IMR-90 (cell line): ENCODE results near the gene C13orf46. TPM values are rescaled to one million over a fixed set of nuclear protein-coding genes. Genes with fewer than 3 reads are reported as not detected.

Experiments used
- ATAC-seq: fragments of 200-7000 bp; cut with Tn5 transposase; 2 replicates; pipeline ENCODE4 v1.9.1; 2020; ENCODE audit warnings: low read depth, mild to moderate bottlenecking, moderate library complexity
- BruUV-seq: library from RNA; stranded (reverse); fragments of 400-500 nt; replicated peaks from 2 replicates; lab custom pipeline; 2021; lab: Mats Ljungman, UMichigan
- CTCF ChIA-PET: fragments of 300-600 bp; formaldehyde crosslinking; extraction: SDS; loops from one replicate; lab custom pipeline; 2021; ENCODE audit warnings: antibody characterized with exemption; lab: Yijun Ruan, JAX
- POLR2A ChIA-PET: fragments of 300-600 bp; sonication (Branson Sonifier 250); formaldehyde crosslinking; loops from one replicate; lab custom pipeline; 2022; ENCODE audit warnings: antibody characterized with exemption; ENCODE audit not compliant: unreplicated experiment; lab: Charles Lee
- DNase-seq: peaks from one replicate; pipeline ENCODE4 v3.0.0; 2013
- H2AFZ ChIP-seq: replicated peaks from 2 replicates; pipeline ENCODE3; 2013; ENCODE audit warnings: low read length, mild to moderate bottlenecking; ENCODE audit not compliant: poor library complexity
- H2AK5ac ChIP-seq: 2 replicates; pipeline ENCODE4 v1.6.1; 2013; ENCODE audit warnings: low read depth, low read length, inconsistent platforms
- H2AK9ac ChIP-seq: replicated peaks from 2 replicates; pipeline ENCODE3; 2013; ENCODE audit warnings: mild to moderate bottlenecking, low read depth, low read length, moderate library complexity; ENCODE audit not compliant: poor library complexity
- H2BK120ac ChIP-seq: 2 replicates; pipeline ENCODE4 v1.6.1; 2013; ENCODE audit warnings: low read depth, low read length, inconsistent platforms
- H2BK15ac ChIP-seq: 3 replicates; pipeline ENCODE4 v1.6.1; 2013; ENCODE audit warnings: low read depth, low read length, inconsistent platforms
- H2BK20ac ChIP-seq: 2 replicates; pipeline ENCODE4 v1.6.1; 2013; ENCODE audit warnings: low read depth, mild to moderate bottlenecking, inconsistent platforms, low read length, moderate library complexity
- H2BK5ac ChIP-seq: 2 replicates; pipeline ENCODE4 v1.6.1; 2013; ENCODE audit warnings: mild to moderate bottlenecking, low read depth, low read length, inconsistent platforms; ENCODE audit not compliant: poor library complexity, severe bottlenecking
- H3K14ac ChIP-seq: replicated peaks from 2 replicates; pipeline ENCODE4 v1.6.1; 2013; ENCODE audit warnings: low read depth, low read length, inconsistent platforms
- H3K18ac ChIP-seq: 2 replicates; pipeline ENCODE4 v1.6.1; 2013; ENCODE audit warnings: low read depth, low read length, control low read depth
- H3K23ac ChIP-seq: 2 replicates; pipeline ENCODE4 v1.6.1; 2013; ENCODE audit warnings: low read depth, low read length, inconsistent platforms
- H3K27ac ChIP-seq: 2 replicates; pipeline ENCODE4 v1.5.1; 2013; ENCODE audit warnings: mild to moderate bottlenecking, control low read depth, low read length; ENCODE audit not compliant: insufficient read depth
- H3K27me3 ChIP-seq: 2 replicates; pipeline ENCODE4 v1.6.1; 2013; ENCODE audit warnings: low read length; ENCODE audit not compliant: control insufficient read depth, insufficient read depth
- H3K36me3 ChIP-seq: 2 replicates; pipeline ENCODE4 v1.6.1; 2013; ENCODE audit warnings: low read length, mixed read lengths; ENCODE audit not compliant: control insufficient read depth, insufficient read depth
- H3K4ac ChIP-seq: 2 replicates; pipeline ENCODE4 v1.6.1; 2013; ENCODE audit warnings: low read depth, low read length, inconsistent platforms
- H3K4me1 ChIP-seq: 2 replicates; pipeline ENCODE4 v1.6.1; 2013; ENCODE audit warnings: low read length, mixed read lengths; ENCODE audit not compliant: control insufficient read depth, insufficient read depth
- H3K4me2 ChIP-seq: 2 replicates; pipeline ENCODE4 v1.6.1; 2013; ENCODE audit warnings: low read depth, mild to moderate bottlenecking, control low read depth, low read length, moderate library complexity
- H3K4me3 ChIP-seq: 2 replicates; pipeline ENCODE4 v1.5.1; 2013; ENCODE audit warnings: low read depth, mild to moderate bottlenecking, control low read depth, low read length, moderate library complexity; ENCODE audit not compliant: insufficient read depth
- H3K56ac ChIP-seq: 2 replicates; pipeline ENCODE4 v1.6.1; 2013; ENCODE audit warnings: low read length, inconsistent platforms; ENCODE audit not compliant: insufficient read depth; ENCODE audit errors: extremely low read depth
- H3K79me1 ChIP-seq, 2 experiments: 2 replicates each; pipeline ENCODE4 v1.6.1; 2013; ENCODE audit warnings: low read length in 2 of 2, inconsistent platforms in 1 of 2, low read depth in 1 of 2
- H3K9ac ChIP-seq: 2 replicates; pipeline ENCODE4 v1.6.1; 2013; ENCODE audit warnings: low read depth, low read length, control low read depth
- H3K9me1 ChIP-seq: 2 replicates; pipeline ENCODE4 v1.6.1; 2013; ENCODE audit warnings: low read length, inconsistent platforms; ENCODE audit not compliant: insufficient read depth
- H3K9me3 ChIP-seq: 2 replicates; pipeline ENCODE4 v1.6.1; 2013; ENCODE audit warnings: low read length; ENCODE audit not compliant: control insufficient read depth, insufficient read depth
- H4K20me1 ChIP-seq: 2 replicates; pipeline ENCODE4 v1.6.1; 2013; ENCODE audit warnings: low read length, inconsistent platforms; ENCODE audit not compliant: insufficient read depth
- H4K5ac ChIP-seq: 2 replicates; pipeline ENCODE4 v1.6.1; 2013; ENCODE audit warnings: mild to moderate bottlenecking, low read depth, low read length, control low read depth
- H4K8ac ChIP-seq, 2 experiments: 2 replicates each; pipeline ENCODE4 v1.6.1; 2013; ENCODE audit warnings: low read depth in 2 of 2, low read length in 2 of 2, control low read depth in 1 of 2, inconsistent platforms in 1 of 2
- H4K91ac ChIP-seq: 2 replicates; pipeline ENCODE4 v1.6.1; 2013; ENCODE audit warnings: low read depth, low read length, inconsistent platforms; ENCODE audit not compliant: insufficient read depth
- BHLHE40 ChIP-seq: fragments of 150-350 bp; IDR thresholded peaks from 2 replicates; pipeline ENCODE4 v1.6.1; 2016; ENCODE audit warnings: mild to moderate bottlenecking, low read depth, low read length
- CEBPB ChIP-seq: IDR thresholded peaks from 2 replicates; pipeline ENCODE4 v1.6.1; 2012; ENCODE audit warnings: low read depth, low read length, improper control_type of control experiment
- MAZ ChIP-seq: IDR thresholded peaks from 2 replicates; pipeline ENCODE4 v1.6.1; 2012; ENCODE audit warnings: low read depth, mild to moderate bottlenecking, low read length, improper control_type of control experiment, moderate library complexity, borderline replicate concordance
- MXI1 ChIP-seq: IDR thresholded peaks from 2 replicates; pipeline ENCODE4 v1.6.1; 2012; ENCODE audit warnings: low read depth, mild to moderate bottlenecking, low read length, moderate library complexity, borderline replicate concordance
- POLR2A ChIP-seq: IDR thresholded peaks from 2 replicates; pipeline ENCODE4 v1.6.1; 2012; ENCODE audit warnings: mild to moderate bottlenecking, low read depth, low read length
- RAD21 ChIP-seq: IDR thresholded peaks from 2 replicates; pipeline ENCODE4 v1.6.1; 2012; ENCODE audit warnings: low read length, improper control_type of control experiment
- RCOR1 ChIP-seq: IDR thresholded peaks from 2 replicates; pipeline ENCODE4 v1.6.1; 2012; ENCODE audit warnings: mild to moderate bottlenecking, low read length, improper control_type of control experiment; ENCODE audit not compliant: insufficient replicate concordance
- RFX5 ChIP-seq: IDR thresholded peaks from 2 replicates; pipeline ENCODE4 v1.8.0; 2012; ENCODE audit warnings: low read depth, mild to moderate bottlenecking, low read length, moderate library complexity
- SMC3 ChIP-seq: fragments of 150-350 bp; IDR thresholded peaks from 2 replicates; pipeline ENCODE4 v1.6.1; 2016; ENCODE audit warnings: low read depth, mild to moderate bottlenecking, antibody characterized with exemption, low read length, moderate library complexity
- WGBS, 2 experiments: methylation state at CpG; one replicate each; pipeline versions ENCODE4 v1.1.5 to v1.1.7; 2013; ENCODE audit warnings: missing lambda C conversion rate in 2 of 2; ENCODE audit not compliant: insufficient read length in 1 of 2; ENCODE audit errors: extremely low coverage in 2 of 2; 5-methylcytosine and 5-hydroxymethylcytosine counted together
- dilution Hi-C: fragments of 300-500 bp; cut with HindIII; formaldehyde crosslinking; loops from one replicate; pipeline ENCODE4 v1.14.3; 2018; ENCODE audit warnings: low sequenced_read_pairs; ENCODE audit not compliant: unreplicated experiment
- in situ Hi-C: fragments of 300-500 bp; cut with MboI; formaldehyde crosslinking; loops from 3 replicates; pipeline ENCODE4 v1.14.3; 2019; ENCODE audit warnings: low sequenced_read_pairs, inconsistent platforms, mixed read lengths
- intact Hi-C: fragments of 100-400 bp; cut with micrococcal nuclease; formaldehyde crosslinking; loops from 2 replicates; pipeline ENCODE4 v1.10.0; 2022
- polyA plus RNA-seq, 3 experiments: library from polyadenylated mRNA; depleted of rRNA; stranded (reverse); fragments of >200 nt; gene quantifications; 2 replicates each; pipeline ENCODE4 v1.2.3, GENCODE V29; 2012; ENCODE audit warnings: low replicate concordance in 1 of 3
- total RNA-seq: library from RNA; depleted of rRNA; stranded (reverse); fragments of >200 nt; gene quantifications from 2 replicates; pipeline ENCODE4 v1.2.3, GENCODE V29; 2012
- TF ChIP-seq, protein P1 (sequence below): fragments of 150-350 bp; IDR thresholded peaks from 2 replicates; pipeline ENCODE4 v1.6.1; 2016; ENCODE audit warnings: low read depth, mild to moderate bottlenecking, low read length, moderate library complexity, borderline replicate concordance
- TF ChIP-seq, protein P2 (sequence below): conservative IDR thresholded peaks from 2 replicates; pipeline ENCODE4 v1.5.1; 2012; ENCODE audit warnings: mild to moderate bottlenecking, low read depth, low read length, improper control_type of control experiment
- TF ChIP-seq, protein P3 (sequence below): fragments of 150-350 bp; IDR thresholded peaks from 2 replicates; pipeline ENCODE4 v1.6.1; 2017; ENCODE audit warnings: mild to moderate bottlenecking, antibody characterized with exemption, low read length, low read depth

C13orf46 gene
- total and polyA plus RNA-seq, 2 of the 4 experiments (the other 2 are of a cell fraction) = under 0.01 to 2.1 TPM

DNA sequence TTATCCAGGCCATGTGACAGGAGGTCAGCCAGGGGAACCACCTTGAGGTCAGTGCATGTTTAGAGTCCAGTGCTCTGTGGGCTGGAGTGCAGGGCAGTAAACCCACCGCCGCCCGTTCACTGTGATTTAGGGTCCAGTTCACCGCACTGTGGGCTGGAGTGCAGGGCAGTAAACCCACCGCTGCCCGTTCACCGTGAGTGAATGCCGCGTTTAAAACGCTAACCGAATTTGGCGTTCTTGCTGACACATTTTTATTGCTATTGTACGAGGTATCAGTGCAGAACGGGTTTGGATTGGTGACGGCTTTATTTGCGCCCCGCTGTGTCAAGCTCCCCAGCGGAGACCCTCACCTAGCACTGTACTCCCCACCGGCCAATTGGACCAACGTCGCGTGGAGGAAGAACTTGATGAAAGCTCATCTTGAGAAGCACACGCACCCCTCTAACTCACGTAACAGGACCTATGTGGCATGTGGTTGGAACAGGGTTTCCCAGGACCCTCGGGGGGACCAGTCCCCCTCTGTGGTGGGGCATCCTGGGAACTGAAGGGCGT, 27.9 kb downstream of the C13orf46 start:
- Histone ChIP-seq H4K20me1 (peaks cover 4% of the 10 kb centered on the region), H3K4me3 (no peak overlapping the region), H4K5ac (no peak overlapping the region), H3K4me2 (no peak overlapping the region), H2AFZ (no peak overlapping the region), H3K9me3 (no peaks in the 10 kb centered on the region), H3K27ac (no peak overlapping the region), H3K27me3 (no peaks in the 10 kb centered on the region), H3K36me3 (no peaks in the 10 kb centered on the region; the same call in 1 of the 2 replicates), H3K56ac (no peak overlapping the region), H3K79me1 (peaks cover 0 to 30% of the 10 kb centered on the region in 2 experiments; a peak in 2 of 4 replicates), H3K9ac (no peak overlapping the region), H3K14ac (no peak overlapping the region), H2AK9ac (peak overlapping the region; percentile 57), H2BK20ac (no peak overlapping the region), H3K18ac (no peak overlapping the region), H2AK5ac (peak overlapping the region; percentile 56; the same call in 1 of the 2 replicates), H4K8ac (no peak overlapping the region), H2BK120ac (no peak overlapping the region), H3K23ac (no peak overlapping the region), H2BK15ac (no peak overlapping the region), H2BK5ac (no peak overlapping the region), H4K91ac (no peak overlapping the region), H3K4me1 (peaks cover 9% of the 10 kb centered on the region), H3K4ac (peak overlapping the region; percentile 55; the same call in 1 of the 2 replicates), H3K9me1 (peaks cover 10% of the 10 kb centered on the region)
- POLR2A ChIA-PET = no interaction called here
- in situ Hi-C loops (no loop called here), dilution Hi-C loops (no loop called here), intact Hi-C loops (loop anchor here (5.0 kb wide), 1 partner anchor 84 kb away; the partner anchor contains the start of gene GAS6)
- no TSS peak for BruUV-seq
- ATAC-seq (no peak), DNase-seq (no peak)
- no peak for TF ChIP-seq SMC3
- TF ChIP-seq MAZ = no peak
- TF ChIP-seq, protein P1, sequence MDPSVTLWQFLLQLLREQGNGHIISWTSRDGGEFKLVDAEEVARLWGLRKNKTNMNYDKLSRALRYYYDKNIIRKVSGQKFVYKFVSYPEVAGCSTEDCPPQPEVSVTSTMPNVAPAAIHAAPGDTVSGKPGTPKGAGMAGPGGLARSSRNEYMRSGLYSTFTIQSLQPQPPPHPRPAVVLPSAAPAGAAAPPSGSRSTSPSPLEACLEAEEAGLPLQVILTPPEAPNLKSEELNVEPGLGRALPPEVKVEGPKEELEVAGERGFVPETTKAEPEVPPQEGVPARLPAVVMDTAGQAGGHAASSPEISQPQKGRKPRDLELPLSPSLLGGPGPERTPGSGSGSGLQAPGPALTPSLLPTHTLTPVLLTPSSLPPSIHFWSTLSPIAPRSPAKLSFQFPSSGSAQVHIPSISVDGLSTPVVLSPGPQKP = no peak
- TF ChIP-seq MXI1 = no peak
- no peak for TF ChIP-seq BHLHE40
- TF ChIP-seq, protein P2, sequence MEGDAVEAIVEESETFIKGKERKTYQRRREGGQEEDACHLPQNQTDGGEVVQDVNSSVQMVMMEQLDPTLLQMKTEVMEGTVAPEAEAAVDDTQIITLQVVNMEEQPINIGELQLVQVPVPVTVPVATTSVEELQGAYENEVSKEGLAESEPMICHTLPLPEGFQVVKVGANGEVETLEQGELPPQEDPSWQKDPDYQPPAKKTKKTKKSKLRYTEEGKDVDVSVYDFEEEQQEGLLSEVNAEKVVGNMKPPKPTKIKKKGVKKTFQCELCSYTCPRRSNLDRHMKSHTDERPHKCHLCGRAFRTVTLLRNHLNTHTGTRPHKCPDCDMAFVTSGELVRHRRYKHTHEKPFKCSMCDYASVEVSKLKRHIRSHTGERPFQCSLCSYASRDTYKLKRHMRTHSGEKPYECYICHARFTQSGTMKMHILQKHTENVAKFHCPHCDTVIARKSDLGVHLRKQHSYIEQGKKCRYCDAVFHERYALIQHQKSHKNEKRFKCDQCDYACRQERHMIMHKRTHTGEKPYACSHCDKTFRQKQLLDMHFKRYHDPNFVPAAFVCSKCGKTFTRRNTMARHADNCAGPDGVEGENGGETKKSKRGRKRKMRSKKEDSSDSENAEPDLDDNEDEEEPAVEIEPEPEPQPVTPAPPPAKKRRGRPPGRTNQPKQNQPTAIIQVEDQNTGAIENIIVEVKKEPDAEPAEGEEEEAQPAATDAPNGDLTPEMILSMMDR = no peak
- no peak for TF ChIP-seq RFX5
- TF ChIP-seq POLR2A = no peak
- no peak for TF ChIP-seq RCOR1
- no peak for TF ChIP-seq RAD21
- TF ChIP-seq, protein P3, sequence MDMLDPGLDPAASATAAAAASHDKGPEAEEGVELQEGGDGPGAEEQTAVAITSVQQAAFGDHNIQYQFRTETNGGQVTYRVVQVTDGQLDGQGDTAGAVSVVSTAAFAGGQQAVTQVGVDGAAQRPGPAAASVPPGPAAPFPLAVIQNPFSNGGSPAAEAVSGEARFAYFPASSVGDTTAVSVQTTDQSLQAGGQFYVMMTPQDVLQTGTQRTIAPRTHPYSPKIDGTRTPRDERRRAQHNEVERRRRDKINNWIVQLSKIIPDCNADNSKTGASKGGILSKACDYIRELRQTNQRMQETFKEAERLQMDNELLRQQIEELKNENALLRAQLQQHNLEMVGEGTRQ = no peak
- no peak for TF ChIP-seq CEBPB
- 98% methylated on average over 12 of the region's 26 CpGs; no CpG with 5 or more reads in 1 of the 2 experiments for WGBS, 2 experiments
- CTCF ChIA-PET = interaction anchor here (0.6 kb wide), 2 partner anchors 164 to 278 kb away, joined by 3 read pairs; no protein-coding TSS in a partner anchor
